ENCODE measurements around the gene STRIP1.

DNA sequence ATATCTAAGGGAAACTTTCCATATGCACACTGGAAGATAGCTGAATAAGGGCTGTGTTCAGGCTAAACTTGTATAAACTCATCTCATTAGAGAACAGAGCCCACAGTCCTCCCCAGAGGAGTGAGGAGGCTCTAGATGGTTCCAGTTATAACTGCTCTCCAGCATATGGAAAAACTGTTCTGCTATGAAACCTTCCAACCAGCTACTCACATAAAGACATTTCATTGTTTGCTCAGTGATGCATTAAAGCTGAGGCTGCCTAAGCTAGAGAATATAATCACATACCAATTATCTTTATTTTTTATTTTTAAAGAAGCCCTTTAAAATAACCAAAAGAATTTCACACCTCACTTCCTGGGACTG, 36.6 kb upstream of the STRIP1 start:
- TF ChIP-seq, protein P1, sequence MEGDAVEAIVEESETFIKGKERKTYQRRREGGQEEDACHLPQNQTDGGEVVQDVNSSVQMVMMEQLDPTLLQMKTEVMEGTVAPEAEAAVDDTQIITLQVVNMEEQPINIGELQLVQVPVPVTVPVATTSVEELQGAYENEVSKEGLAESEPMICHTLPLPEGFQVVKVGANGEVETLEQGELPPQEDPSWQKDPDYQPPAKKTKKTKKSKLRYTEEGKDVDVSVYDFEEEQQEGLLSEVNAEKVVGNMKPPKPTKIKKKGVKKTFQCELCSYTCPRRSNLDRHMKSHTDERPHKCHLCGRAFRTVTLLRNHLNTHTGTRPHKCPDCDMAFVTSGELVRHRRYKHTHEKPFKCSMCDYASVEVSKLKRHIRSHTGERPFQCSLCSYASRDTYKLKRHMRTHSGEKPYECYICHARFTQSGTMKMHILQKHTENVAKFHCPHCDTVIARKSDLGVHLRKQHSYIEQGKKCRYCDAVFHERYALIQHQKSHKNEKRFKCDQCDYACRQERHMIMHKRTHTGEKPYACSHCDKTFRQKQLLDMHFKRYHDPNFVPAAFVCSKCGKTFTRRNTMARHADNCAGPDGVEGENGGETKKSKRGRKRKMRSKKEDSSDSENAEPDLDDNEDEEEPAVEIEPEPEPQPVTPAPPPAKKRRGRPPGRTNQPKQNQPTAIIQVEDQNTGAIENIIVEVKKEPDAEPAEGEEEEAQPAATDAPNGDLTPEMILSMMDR (conservative IDR thresholded peaks at IDR 0.05 in 1 of 2, IDR thresholded peaks at IDR 0.05 in 1 of 2; ENCODE audit: low read depth in 1 of 2, low read length in 2 of 2) = no peak
- TF ChIP-seq EZH2 (IDR thresholded peaks at IDR 0.05; ENCODE audit: low read length, missing control alignments) = no peak

All from fibroblast of lung (primary cell).